Stimulated activated CD4-positive, alpha-beta T cell treated with anti-CD3 and anti-CD28 coated beads, Interleukin-12 subunit alpha, Interleukin-12 subunit beta, amount 100 ng/mL, for 4 hours (primary cell): ENCODE data around the gene SPINK14.

Experiments
- DNase-seq: peaks from one replicate; pipeline ENCODE4 v3.0.0-alpha.2; 2020

The SPINK14 gene, protein sequence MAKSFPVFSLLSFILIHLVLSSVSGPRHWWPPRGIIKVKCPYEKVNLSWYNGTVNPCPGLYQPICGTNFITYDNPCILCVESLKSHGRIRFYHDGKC

DNA sequence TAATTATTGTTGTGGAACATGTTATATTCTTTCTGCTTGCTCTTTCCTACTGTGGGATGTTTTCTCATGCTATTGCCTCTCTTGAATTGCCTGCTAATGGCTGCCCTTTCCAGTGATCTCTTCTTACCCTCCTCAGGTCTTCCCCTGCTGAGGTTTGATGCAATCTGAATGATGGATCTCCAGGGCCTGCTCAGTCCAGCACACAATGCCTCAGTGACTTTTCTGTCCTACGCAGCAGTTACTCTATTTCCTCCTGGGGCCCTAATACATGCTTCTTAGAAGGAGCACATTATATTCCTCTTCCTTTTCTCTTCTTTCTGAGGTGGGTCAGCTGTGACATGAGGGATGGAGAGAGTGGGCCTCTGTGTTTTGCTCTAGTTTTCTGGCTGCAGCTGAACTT lies at the start of gene SPINK14:
TSS of gene SPINK14 (plus strand) at position 301 of the 400 bp plus-strand sequence. CDS start 1,187 bp downstream, outside the sequence.
- no peak for DNase-seq

DNA sequence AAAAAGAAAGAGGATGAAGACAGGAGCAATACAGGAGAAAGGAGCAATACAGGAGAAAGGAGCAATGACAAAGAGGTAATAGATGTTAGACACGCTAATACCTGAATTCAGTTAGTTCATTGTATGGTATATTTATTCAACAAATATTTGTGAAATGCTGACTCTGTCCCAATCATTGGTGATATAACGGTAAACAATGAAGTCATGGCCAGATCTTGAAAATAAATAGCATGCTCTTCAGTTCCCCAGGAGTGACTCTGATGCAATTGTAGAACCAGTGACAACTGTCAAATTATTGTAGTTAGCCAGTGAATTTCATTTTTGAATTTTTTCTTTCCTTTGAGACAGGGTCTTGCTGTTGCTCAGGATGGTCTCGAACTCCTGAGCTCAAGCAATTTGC lies 48.0 kb upstream of the SPINK14 start:
- no peak for DNase-seq

DNA sequence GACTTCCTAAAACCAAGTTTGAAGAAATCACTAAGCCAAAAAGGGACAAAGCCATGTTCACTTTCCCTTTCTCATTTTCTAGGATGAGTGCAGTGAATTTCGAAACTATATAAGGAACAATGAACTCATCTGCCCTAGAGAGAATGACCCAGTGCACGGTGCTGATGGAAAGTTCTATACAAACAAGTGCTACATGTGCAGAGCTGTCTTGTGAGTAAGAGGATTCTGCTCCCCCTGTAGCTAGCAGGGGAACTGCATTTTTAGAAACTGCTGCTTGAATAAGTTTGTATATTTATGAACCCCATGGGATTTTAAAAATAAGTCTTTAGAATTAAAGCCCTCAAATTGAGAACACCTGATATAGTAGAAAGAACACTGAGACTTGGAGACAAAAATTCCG lies 42.7 kb upstream of the SPINK14 start:
- DNase-seq, result no peak

DNA sequence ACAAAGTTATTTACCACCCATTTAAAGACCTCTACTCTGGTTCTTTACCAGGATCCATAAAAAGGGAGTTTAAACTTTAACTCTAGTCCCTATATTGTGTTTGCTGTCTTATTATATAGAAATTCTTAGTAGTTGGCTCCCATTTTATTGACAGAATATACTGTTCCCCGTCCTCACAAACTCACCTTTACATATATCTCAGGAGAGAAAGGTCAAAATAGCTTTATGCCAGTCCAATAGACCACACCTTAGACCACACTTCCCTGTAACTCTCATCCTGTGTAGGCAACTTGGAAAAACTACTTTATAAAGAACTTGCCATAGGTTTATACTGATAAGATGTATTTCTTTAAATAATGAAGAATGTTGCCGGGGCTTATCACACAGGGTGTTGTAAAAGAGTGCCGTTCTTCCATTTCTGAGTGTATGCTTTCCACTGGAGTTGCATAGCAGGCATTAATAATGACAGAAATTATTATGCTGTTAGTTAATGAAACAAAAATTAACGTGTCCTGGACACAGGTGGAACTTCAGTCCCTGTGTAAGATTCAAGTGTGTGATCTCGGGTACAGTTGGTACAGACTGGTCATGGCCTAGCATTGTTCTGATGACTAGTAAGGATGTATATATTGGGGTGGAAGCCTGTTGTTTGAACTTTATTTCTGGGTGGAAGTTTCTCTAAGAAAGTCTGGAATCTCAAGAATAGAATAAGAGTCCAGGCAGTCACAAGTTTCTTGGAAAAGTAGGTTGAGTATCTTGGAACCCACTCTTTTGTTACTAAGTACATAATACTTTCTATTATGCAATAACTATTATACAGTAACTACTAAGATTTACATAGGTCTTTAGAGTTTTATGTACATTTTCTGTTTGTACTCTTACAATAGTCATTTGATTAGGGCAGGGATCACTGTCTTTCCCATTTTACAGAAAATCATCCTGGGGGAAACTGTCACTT lies 33.0 kb upstream of the SPINK14 start:
- DNase-seq, result no peak

DNA sequence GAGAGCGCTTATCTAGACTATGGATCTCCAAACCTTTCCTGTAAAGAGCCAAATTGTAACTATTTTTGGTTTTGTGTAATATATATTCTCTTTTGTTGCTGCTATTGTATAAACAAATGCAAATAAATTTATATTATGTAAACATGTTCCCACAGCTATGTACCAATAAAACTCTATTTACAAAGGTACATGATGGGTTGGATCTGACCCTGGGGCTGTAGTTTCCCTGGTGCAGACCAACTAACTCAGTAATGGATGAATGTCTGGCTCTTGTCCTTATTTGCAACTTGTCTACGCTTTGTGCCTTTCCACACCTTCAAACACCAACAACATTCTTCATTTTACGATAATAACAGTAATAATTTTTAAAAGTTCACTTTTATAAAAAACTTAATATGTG lies 27.5 kb upstream of the SPINK14 start:
- DNase-seq, result no peak

DNA sequence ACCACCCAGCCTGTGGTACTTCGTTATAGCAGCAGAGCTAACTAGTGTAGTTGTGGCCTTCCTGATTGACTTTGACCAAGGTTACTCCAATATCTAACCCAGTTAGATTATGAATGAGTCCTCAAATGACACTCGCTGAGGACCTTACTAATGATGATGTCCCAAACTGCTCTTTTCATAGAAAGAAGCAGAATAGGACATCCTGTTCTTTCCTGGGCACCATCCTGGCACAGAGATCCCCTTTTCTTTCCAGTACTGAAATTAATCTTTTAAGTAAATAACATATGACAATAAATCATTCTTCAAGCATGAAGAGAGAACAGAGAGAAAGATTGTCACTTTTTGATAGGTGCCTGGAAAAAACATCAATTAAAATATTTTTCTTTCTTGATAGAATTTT lies 26.7 kb upstream of the SPINK14 start:
- DNase-seq, result no peak

DNA sequence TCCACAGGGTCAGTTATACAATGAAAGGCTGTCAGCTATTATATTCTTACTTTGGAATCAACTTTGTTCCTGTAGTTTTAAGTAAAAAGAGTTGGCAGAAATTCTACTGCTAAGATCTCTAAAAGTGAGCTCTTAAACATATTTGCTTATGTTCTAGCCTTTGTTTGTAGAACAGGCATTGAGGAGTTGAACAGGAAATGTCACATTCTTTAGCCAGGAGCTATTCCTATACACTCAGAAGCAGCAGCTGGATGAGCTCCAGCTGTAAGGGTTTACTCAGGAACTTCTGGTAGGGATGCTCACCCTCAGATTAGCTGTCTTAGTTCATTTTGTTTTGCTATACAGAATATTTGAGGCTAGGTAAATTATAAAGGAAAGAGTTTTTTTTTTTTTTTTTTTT lies 22.4 kb upstream of the SPINK14 start:
- no peak for DNase-seq

DNA sequence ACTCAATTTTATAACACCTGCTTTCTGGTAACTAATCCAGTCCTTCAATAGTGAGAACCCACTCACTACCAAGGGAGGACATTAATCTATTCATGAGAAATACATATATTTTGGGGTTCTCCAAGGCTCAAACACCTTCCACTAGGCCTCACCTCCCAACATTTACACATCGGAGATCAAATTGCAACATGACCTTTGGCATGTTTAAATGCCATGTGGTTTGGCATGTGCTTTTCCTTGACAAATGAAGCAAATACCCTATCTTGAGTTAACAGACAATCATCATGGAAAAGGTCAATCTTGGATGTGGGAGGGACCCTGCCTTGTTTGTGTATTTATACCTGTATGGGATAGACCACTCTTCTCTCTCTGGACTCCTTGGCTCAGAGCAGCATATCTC lies 21.9 kb upstream of the SPINK14 start:
- no peak for DNase-seq

DNA sequence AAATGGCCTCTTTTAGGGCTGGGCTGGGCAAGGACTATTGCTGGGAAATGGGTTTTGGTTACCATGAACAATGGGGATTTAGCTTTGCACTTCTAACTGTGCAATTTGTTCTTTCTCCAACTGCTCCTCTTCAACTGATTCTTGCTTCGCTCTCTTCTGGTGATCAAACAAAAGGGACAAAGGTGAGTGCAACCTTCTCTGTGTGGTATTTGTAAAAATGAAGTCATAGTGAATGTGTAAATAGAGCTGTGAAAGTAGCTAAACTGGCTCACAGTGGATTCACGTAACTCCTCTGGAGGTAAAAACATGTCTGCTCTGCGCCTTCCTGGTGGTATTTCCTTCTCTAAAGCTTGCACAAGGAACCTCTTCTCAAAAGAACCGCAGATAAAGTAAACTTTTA lies 20.9 kb upstream of the SPINK14 start:
- DNase-seq, result no peak

DNA sequence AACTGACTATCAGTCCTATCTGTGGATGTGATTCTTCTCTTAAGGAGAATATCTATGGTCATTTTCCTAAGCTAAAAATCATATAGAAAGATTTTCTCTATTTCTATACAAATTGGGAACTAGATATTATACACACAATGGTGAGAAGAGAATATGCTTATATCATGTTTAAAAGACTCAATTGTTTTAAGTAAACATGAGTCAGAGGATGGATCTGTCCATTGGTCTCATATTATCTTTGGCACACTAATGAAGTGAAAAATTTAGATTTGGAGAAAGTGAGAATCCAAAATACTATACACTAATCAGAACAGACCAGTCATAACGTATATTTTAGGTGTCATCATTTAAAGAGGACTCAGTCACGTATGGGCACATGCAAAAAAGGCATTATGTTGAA lies 16.5 kb upstream of the SPINK14 start:
- DNase-seq, result no peak

DNA sequence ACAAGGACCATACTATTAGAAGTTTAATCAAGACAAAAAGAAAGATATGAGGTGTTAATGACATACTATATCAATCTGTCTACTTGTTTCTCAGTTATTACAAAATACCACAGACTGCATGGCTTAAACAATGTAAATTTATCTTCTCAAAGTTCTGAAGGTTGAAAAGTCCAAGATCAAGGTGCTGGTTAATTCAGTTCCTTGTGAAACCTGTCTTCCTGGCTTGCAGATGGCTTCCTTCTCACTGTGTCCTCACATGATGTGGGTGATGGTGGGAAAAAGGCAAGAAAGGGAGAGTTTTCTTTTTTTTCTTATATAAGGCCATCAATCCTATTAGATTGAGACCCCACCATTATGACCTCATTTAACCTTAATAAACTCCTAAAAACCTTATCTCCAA lies 15.6 kb upstream of the SPINK14 start:
- DNase-seq, result no peak

DNA sequence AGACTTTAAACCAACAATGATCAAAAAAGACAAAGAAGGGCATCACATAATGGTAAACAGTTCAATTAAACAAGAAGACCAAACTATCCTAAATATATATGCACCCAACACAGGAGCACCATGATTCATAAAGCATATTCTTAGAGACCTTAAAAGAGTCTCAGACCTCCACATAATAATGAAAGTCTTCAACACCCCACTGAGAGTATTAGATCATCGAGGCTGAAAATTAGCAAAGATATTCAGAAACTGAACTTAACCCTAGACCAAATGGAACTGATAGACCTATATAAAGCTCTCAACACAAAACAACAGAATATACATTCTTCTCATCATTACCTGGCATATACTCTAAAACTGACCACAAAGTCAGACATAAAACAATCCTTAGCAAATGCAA lies 11.7 kb upstream of the SPINK14 start:
- no peak for DNase-seq

DNA sequence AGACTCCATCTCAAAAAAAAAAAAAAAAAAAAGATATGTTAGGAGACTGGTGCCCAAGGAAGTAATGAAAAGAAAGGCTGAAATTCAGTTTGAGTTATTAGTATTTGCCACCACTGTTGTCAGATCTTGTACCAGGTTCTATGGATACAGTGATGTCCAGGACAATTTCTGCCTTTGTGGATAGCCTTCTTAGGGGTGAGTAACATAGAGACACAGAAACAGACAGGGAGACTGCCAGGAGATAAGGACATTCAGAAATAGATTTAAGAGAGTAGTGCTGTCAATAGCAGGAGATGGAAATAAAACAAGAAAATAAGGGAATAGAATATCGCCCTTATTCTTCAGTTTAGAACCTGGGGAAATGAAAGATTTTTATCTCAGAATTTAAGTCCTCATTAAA lies 6.3 kb upstream of the SPINK14 start:
- no peak for DNase-seq

DNA sequence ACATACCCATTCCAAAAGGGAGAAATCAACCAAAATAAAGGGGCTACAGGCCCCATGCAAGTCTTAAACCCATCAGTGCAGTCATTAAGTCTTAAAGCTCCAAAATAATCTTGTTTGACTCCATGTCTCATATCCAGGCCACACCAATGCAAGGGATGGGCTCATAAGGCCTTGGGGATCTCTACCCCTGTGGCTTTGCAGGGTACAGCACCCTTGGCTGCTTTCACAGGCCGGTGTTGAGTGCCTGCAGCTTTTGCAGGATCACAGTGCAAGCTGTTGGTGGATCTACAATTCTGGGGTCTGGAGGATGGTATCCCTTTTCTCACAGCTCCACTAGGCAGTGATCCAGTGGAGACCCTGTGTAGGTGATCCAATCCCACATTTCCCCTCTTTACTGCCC lies 5.0 kb upstream of the SPINK14 start:
- no peak for DNase-seq

DNA sequence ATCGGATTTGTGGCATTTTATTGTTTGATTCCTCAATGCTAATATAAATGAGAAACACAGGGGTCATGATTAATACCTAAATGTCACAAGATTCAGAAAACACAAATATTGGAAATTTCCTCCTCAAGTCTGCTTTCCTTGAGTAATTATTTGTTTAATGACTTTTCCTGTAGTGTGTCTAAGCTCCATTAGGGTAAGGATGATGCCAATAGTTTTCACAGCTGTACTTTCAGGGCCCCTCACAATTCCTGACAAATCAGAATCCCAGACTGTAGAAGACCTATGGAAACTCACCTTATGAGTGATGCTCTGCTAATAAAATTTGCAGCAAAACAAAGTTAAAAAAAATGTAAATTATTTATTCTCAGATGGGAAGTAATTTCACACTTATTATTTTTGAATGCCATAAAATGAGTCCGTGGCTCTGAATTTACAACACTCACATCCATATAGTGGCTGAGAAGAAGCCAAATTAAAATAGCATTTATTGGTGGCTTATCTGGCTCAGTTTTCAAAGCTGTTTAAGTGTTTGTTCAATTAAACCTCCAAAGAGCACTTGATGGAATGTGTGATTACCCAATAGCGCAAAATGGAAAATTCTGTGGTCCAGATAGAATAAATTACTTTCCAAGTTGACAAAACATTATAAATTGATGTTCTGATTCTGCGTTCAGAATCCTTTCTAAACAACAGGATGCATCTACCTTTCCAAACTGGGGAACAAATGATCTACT lies 1.6 kb upstream of the SPINK14 start:
- no peak for DNase-seq

DNA sequence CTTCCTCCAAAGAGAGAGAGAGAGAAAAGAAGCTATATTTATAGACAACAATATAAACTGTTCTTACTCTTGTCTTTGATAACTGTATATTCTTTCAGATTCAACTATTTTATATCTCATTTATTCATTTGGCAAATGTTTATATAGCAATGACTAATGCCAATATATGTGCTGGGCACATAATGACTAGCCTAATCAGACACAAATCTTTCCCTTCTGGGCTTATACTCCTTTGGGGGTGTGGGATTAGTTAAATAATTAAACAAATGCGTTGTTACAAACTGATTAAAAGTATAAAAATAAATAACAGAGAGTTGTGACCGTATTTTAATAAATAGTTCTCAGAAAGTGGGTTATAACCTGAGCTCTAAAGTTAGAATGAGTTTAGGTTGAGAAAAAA lies 4.0 kb downstream of the SPINK14 start:
- DNase-seq, result no peak

DNA sequence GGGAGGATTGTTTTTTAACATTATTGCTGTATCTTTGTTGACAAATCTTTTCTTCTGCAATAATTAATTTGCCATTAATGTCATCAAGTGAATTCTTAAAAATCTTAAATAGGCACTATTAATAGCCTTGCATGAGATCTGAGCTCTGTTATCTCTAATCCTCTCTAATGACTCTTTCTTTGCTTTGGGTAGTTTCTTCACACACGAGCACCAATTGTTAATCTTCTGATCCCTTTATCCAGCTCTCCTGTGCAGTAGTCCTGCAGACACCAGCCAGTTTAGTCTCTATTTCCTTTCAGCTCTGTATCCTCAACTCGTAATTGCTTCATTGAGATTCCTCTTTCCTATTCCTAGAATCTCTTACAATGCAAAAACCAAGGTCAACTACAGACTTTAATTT lies 8.1 kb downstream of the SPINK14 start:
- no peak for DNase-seq

DNA sequence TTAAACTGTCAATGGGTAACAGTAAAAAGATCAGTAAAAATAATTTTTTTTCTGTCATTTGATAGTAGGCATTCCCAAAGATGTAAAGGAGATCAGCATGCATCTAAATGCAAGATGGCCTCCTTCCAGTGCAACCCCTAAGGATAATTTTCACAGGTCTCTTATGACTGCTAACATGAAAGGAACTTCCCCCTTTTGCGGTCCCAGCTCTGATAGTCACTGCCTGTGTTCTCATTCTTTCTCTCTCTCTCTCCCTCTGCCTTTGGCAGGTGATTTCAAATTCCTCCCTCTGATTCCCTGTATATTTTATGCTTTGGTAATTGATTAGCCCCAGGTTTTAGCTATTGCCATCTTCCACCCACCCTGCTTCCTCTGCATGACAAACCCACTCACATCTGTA lies 8.9 kb downstream of the SPINK14 start:
- no peak for DNase-seq

DNA sequence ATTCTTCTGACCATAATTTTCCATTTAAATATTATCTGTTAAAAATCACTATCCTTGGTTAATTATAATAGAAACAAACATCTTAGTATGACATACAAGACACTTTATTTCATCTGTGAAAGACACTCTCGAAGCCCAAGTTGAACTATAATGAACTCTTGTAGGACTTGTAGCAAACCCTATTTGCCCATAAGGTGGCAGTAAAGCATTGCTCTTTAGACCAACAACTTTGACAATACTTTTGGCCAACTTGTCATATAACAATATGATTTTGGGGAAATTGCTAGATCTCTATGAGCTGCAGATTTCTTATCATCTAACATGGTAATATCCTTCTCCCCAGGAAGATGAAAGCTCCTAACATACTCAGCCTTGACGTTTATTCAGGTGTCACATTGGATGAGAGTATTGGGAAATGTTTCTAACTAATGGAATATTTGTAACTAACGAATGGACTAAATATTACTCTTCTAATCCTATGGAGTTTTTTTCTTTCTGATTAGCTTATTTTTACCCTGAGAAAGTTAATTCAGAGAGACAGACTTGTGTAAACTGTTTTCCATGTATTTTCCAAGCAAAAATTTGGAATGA lies 11.0 kb downstream of the SPINK14 start:
- no peak for DNase-seq

DNA sequence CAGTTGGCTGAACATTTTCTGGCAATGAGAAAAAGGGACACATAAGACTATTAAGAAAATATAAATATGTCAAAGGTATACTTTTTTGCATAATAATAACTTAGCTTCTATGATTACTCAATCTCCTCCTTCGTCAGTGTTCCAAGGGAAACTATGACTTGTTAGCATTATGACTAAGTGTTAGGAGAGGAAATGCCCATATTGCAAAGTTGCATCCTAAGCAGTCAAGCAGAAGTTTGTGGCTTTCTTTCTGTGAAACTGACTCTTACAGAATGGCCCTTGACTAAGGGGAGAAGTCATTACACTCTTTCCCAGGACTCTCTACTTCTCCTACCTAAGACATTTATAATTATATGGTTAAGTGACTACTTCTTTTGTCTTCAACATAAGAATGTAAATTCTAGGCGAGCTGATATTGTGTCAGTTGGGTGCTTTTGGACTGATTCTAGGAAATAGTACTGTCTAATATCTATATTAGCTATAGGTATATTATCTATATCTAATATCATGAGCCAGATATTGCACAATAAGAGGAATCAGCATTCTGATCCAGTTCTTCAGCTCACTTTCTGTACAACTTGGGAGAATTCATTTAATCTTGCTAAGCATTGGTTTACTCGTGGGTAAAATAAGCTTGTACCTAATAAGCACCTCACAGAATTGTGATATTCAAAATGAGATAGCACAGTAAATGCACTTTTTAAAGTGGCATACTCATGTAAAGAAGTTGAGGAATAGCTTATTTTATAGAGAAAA lies 18.1 kb downstream of the SPINK14 start:
- no peak for DNase-seq

DNA sequence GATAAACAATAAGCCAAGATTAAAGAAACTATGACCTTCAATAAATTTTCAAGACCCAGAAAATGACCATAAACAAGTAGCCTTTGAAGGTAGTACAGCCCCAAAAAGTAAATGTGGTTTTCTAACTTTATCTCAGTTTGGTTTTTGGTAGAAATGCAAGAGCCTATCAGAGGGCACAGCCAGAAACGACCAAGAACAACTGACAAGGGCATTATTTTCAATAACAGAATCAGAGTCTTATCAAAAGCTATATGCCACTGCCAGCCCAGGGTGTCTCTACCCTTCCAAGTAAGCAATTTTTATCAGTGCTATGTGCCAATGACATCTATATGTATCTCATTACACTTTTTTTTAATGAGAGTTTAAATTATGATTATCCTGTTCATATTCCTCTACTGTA lies 22.7 kb downstream of the SPINK14 start:
- no peak for DNase-seq

DNA sequence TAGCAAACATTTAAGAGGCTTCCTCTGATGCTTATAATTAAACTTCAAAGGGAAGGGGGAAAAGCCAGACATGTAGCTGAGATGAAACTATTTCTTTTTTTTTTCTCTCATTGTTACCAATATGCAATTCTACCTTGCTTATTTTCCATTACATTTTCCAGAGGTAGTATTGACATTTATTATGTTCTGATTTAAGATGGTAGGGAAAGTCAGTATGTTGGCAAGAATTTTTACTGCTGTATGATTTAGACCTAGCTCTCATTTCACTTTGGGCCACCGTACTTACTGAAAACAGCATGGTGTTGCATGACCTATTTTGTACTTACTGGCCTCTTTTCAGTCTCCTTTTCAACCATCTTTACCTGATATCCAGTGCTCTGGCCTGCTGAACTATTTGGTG lies 24.9 kb downstream of the SPINK14 start:
- DNase-seq, result no peak

DNA sequence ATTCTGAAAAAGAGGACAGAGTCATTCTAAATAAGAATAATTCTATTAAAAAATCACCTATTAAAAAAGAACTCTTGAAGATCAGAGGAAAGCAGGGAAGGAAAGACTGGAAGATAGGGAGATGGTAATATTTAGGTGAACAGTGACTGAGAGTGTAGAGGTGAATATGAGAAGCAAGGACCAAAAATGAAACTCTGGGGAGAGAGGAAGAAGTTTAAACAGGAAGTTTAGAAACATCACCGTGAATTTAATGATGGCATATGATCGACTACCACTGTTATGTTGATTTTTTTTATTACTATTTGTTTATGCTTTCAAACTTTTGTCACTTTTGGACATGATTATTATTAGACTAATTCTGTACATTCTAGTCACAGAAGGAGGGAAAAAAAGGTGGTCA lies 32.8 kb downstream of the SPINK14 start:
- DNase-seq, result no peak
